SK-N-SH (cell line): ENCODE data around the gene STX18. TPM values are rescaled to one million over a fixed set of nuclear protein-coding genes. Genes with fewer than 3 reads are reported as not detected.

Experiments
- CTCF ChIA-PET: fragments of 300-600, 350-600 bp; formaldehyde crosslinking; extraction: SDS; loops from one replicate; lab custom pipeline; 2021; lab: Yijun Ruan, JAX
- POLR2A ChIA-PET: fragments of 350-600 bp; sonication (Branson Sonifier 250); formaldehyde crosslinking; extraction: SDS; loops from one replicate; lab custom pipeline; 2020; ENCODE audit warnings: antibody characterized with exemption, inconsistent platforms; lab: Yijun Ruan, JAX
- DNase-seq: peaks from one replicate; pipeline ENCODE4 v3.0.0; 2012
- H2AFZ ChIP-seq: fragments of 200-600 bp; sonication (generic); 2 replicates; pipeline ENCODE4 v1.8.1; 2016; ENCODE audit warnings: antibody characterized with exemption, mild to moderate bottlenecking, low read depth
- H3F3A ChIP-seq: fragments of 200-600 bp; sonication (generic); replicated peaks from 2 replicates; pipeline ENCODE3; 2016; ENCODE audit warnings: antibody characterized with exemption, mild to moderate bottlenecking; ENCODE audit not compliant: insufficient read depth
- H3K27ac ChIP-seq, 2 experiments: fragments of 200-500 bp in 1 of 2; fragments of 200-600 bp in 1 of 2; sonication (Bioruptor generic) in 1 of 2; sonication (generic), shearing (Covaris generic) in 1 of 2; 2 replicates each; pipeline versions ENCODE4 v1.5.1 to v1.6.1; 2014 to 2016; ENCODE audit warnings: low read depth in 2 of 2, inconsistent platforms in 1 of 2, low read length in 1 of 2, mild to moderate bottlenecking in 1 of 2, mixed read lengths in 1 of 2
- H3K27me3 ChIP-seq: fragments of 200-600 bp; sonication (generic), shearing (Covaris generic); 2 replicates; pipeline ENCODE4 v1.6.1; 2016; ENCODE audit warnings: mixed run types; ENCODE audit not compliant: insufficient read depth
- H3K36me3 ChIP-seq, 2 experiments: fragments of 200-500 bp in 1 of 2; fragments of 200-600 bp in 1 of 2; sonication (Bioruptor generic) in 1 of 2; sonication (generic) in 1 of 2; replicated peaks in 1 of 2; 2 replicates each; pipeline versions ENCODE3 to v1.5.1; 2014 to 2016; ENCODE audit warnings: low read length in 1 of 2, mild to moderate bottlenecking in 1 of 2; ENCODE audit not compliant: insufficient read depth in 2 of 2, control insufficient read depth in 1 of 2
- H3K4me1 ChIP-seq, 2 experiments: fragments of 200-500 bp in 1 of 2; fragments of 200-600 bp in 1 of 2; sonication (Bioruptor generic) in 1 of 2; sonication (generic), shearing (Covaris generic) in 1 of 2; 2 replicates each; pipeline versions ENCODE4 v1.5.1 to v1.6.1; 2014 to 2016; ENCODE audit warnings: low read depth in 1 of 2, low read length in 1 of 2, mixed run types in 1 of 2; ENCODE audit not compliant: insufficient read depth in 2 of 2, control insufficient read depth in 1 of 2
- H3K4me2 ChIP-seq: fragments of 200-600 bp; sonication (generic), shearing (Covaris generic); 2 replicates; pipeline ENCODE4 v1.6.1; 2017; ENCODE audit warnings: mixed run types
- H3K4me3 ChIP-seq, 2 experiments: fragments of 200-500 bp in 1 of 2; fragments of 200-600 bp in 1 of 2; sonication (Bioruptor generic) in 1 of 2; sonication (generic), shearing (Covaris generic) in 1 of 2; 2 replicates each; pipeline versions ENCODE4 v1.5.1 to v1.8.1; 2014 to 2016; ENCODE audit warnings: low read depth in 2 of 2, inconsistent platforms in 1 of 2, low read length in 1 of 2, mild to moderate bottlenecking in 1 of 2, mixed read lengths in 1 of 2, moderate library complexity in 1 of 2
- H3K79me2 ChIP-seq: fragments of 200-600 bp; sonication (generic); 2 replicates; pipeline ENCODE4 v1.8.1; 2017; ENCODE audit warnings: mild to moderate bottlenecking; ENCODE audit not compliant: insufficient read depth
- H3K9ac ChIP-seq: fragments of 200-600 bp; sonication (generic); 2 replicates; pipeline ENCODE4 v1.6.1; 2017; ENCODE audit warnings: mixed run types
- H3K9me2 ChIP-seq: fragments of 200-600 bp; sonication (generic); 2 replicates; pipeline ENCODE4 v1.6.1; 2017; ENCODE audit warnings: mixed run types
- H3K9me3 ChIP-seq: fragments of 200-600 bp; sonication (generic); 2 replicates; pipeline ENCODE4 v1.6.1; 2017; ENCODE audit warnings: mixed run types, mild to moderate bottlenecking, moderate library complexity
- H4K20me1 ChIP-seq: fragments of 200-600 bp; sonication (generic); 2 replicates; pipeline ENCODE4 v1.6.1; 2017; ENCODE audit warnings: mild to moderate bottlenecking, mixed run types; ENCODE audit not compliant: insufficient read depth
- CTCF ChIP-seq: fragments of 200-600 bp; sonication (generic); IDR thresholded peaks from 2 replicates; pipeline ENCODE4 v1.6.1; 2017; ENCODE audit warnings: antibody characterized with exemption, mild to moderate bottlenecking, moderate library complexity
- EP300 ChIP-seq, 2 experiments: IDR thresholded peaks; 2 replicates each; pipeline versions ENCODE4 v1.4.0 to v1.6.1; 2012; ENCODE audit warnings: borderline replicate concordance in 1 of 2, low read depth in 1 of 2, low read length in 1 of 2
- FOXJ3 ChIP-seq: sonication (generic); formaldehyde crosslinking; IDR thresholded peaks from 2 replicates; pipeline ENCODE4 v1.5.1; 2020; ENCODE audit warnings: mild to moderate bottlenecking, missing genetic modification reagents
- GATA2 ChIP-seq: sonication (generic); formaldehyde crosslinking; IDR thresholded peaks from 2 replicates; pipeline ENCODE4 v1.5.0; 2020; ENCODE audit warnings: mild to moderate bottlenecking, missing genetic modification reagents
- IRF3 ChIP-seq: fragments of 150-350 bp; IDR thresholded peaks from 2 replicates; pipeline ENCODE4 v1.6.1; 2016; ENCODE audit warnings: mild to moderate bottlenecking, low read depth, low read length
- MAX ChIP-seq: IDR thresholded peaks from 2 replicates; pipeline ENCODE4 v1.4.0; 2012; ENCODE audit warnings: low read depth
- MXI1 ChIP-seq: IDR thresholded peaks from 2 replicates; pipeline ENCODE4 v1.6.1; 2012; ENCODE audit warnings: mild to moderate bottlenecking, low read depth, low read length, improper control_type of control experiment
- NFIC ChIP-seq: IDR thresholded peaks from 2 replicates; pipeline ENCODE4 v1.4.0; 2012; ENCODE audit warnings: borderline replicate concordance
- NRF1 ChIP-seq: IDR thresholded peaks from 2 replicates; pipeline ENCODE4 v1.6.1; 2012; ENCODE audit warnings: low read depth, mild to moderate bottlenecking, low read length
- RAD21 ChIP-seq: IDR thresholded peaks from 2 replicates; pipeline ENCODE4 v1.6.1; 2012; ENCODE audit warnings: mild to moderate bottlenecking, low read length
- RFX5 ChIP-seq: IDR thresholded peaks from 2 replicates; pipeline ENCODE4 v1.6.1; 2012; ENCODE audit warnings: mild to moderate bottlenecking, improper control_type of control experiment, low read length
- USF1 ChIP-seq: IDR thresholded peaks from 2 replicates; pipeline ENCODE4 v1.4.0; 2012; ENCODE audit warnings: low read depth, borderline replicate concordance
- ZBTB33 ChIP-seq: IDR thresholded peaks from 2 replicates; pipeline ENCODE4 v1.4.0; 2012; ENCODE audit warnings: low read depth, borderline replicate concordance
- WGBS: methylation state at CpG from one replicate; pipeline ENCODE4 v1.1.6; 2017; ENCODE audit warnings: low lambda C conversion rate; 5-methylcytosine and 5-hydroxymethylcytosine counted together
- polyA plus RNA-seq, 3 experiments: library from polyadenylated mRNA; depleted of rRNA; stranded (reverse); fragments of >200 nt; gene quantifications; 2 replicates each; pipeline ENCODE4 v1.2.3, GENCODE V29; 2012

Gene STX18
- polyA plus RNA-seq, 1 of the 3 experiments (the other 2 are of a cell fraction): 17.3 TPM

GRCh38 chr4:4386736-4387392 lies 155.0 kb downstream of the STX18 start, which contains the start of gene NSG1:
TSS of gene NSG1 (plus strand) at chr4:4387102. CDS start at chr4:4387630, 528 bp downstream.
- Histone ChIP-seq H3K4me3 (peak within 1 kb of the TSS; percentile 56 to 70), H4K20me1 (no peaks in the 10 kb centered on the region), H3K4me2 (peak within 1 kb of the TSS; percentile 98), H3K27ac (0 out of 4 replicates have a peak within 1 kb of the TSS, but pooled peaks of 1 of the 2 experiments have one; percentile 28), H3F3A (no peaks in the 10 kb centered on the region), H3K36me3 (no peaks in the 10 kb centered on the region), H2AFZ (peak within 1 kb of the TSS; percentile 83), H3K79me2 (no peaks in the 10 kb centered on the region), H3K9me2 (no peaks in the 10 kb centered on the region), H3K4me1 (peaks cover 0 to 11% of the 10 kb centered on the region in 2 experiments; a peak in 1 of 4 replicates), H3K9me3 (no peaks in the 10 kb centered on the region), H3K9ac (peak within 1 kb of the TSS; percentile 54), H3K27me3 (peaks cover 11% of the 10 kb centered on the region)
- 0% methylated on average over 15 of the region's 87 CpGs for WGBS
- no peak for DNase-seq
- TF ChIP-seq CTCF (no peak), NRF1 (peak; percentile 34; the same call in 1 of the 2 replicates), MAX (no peak), MXI1 (peak; percentile 8; the same call in 1 of the 2 replicates), FOXJ3 (CRISPR knock-in tag) (no peak), GATA2 (no peak), RAD21 (no peak), EP300 (IDR thresholded peaks at IDR 0.05; ENCODE audit: borderline replicate concordance in 1 of 2, low read depth in 1 of 2, low read length in 1 of 2) (no peak), RFX5 (no peak), IRF3 (no peak), USF1 (no peak), NFIC (no peak), ZBTB33 (no peak)
- ChIA-PET CTCF (interaction anchor here (0.7 to 3.8 kb wide), 7 partner anchors 10 to 135 kb away, joined by 3 to 13 read pairs (median 3); no protein-coding TSS in a partner anchor), POLR2A (interaction anchor here (0.6 to 1.1 kb wide), 4 partner anchors 9 to 20 kb away, joined by 3 to 4 read pairs (median 3); no protein-coding TSS in a partner anchor)
